ENCODE measurements around the gene SPAG5. TPM values are rescaled to one million over a fixed set of nuclear protein-coding genes. Genes with fewer than 3 reads are reported as not detected.
"Not testable (repeated sequence)": the region's sequence is repeated elsewhere in the genome, so short reads cannot be mapped to it uniquely, and the experiment has no call there.

Gene SPAG5
- total and polyA plus RNA-seq, 8 donors: 0.93 to 7.4 (median 2.1) TPM

GRCh38 chr17:28576758-28577465 lies 21.9 kb downstream of the SPAG5 start, which contains the start of gene ALDOC:
Gene ALDOC, minus strand, starts transcription at chr17:28576895. Its CDS starts 1,363 bp downstream, at chr17:28575532.
- no peaks in the 10 kb centered on the region for H3K9me3 ChIP-seq
- H3K27me3 ChIP-seq: no peaks in the 10 kb centered on the region
- H3K36me3 ChIP-seq: no peaks in the 10 kb centered on the region
- H3K4me1 ChIP-seq: peaks cover 0 to 8% (median 0%) of the 10 kb centered on the region in 3 donors
- WGBS, 2 donors: 6% methylated on average over 24 to 26 of the region's 26 CpGs
- FAIRE-seq: no peak
- H3K27ac ChIP-seq: no peak within 1 kb of the TSS
- peak within 1 kb of the TSS in 1 of 4 donors; percentile 25 for H3K4me3 ChIP-seq
- ATAC-seq: peak; percentile 97 to 99 (median 98)
- TF ChIP-seq CTCF (IDR thresholded peaks at IDR 0.05): no peak
- intact Hi-C loops (cut with DNase I): no loop called here
- DNase-seq: peak; percentile 94 to 99 (median 97)

GRCh38 chr17:28576016-28576415 lies 22.8 kb downstream of the SPAG5 start:
- 71 to 79% methylated on average over 3 of the region's 3 CpGs for whole genome bisulfite sequencing, 2 donors
- H3K4me1 ChIP-seq; FAIRE-seq; ATAC-seq; H3K9me3 ChIP-seq; intact Hi-C loops (cut with DNase I); H3K4me3 ChIP-seq; H3K27me3 ChIP-seq; H3K27ac ChIP-seq; H3K36me3 ChIP-seq; DNase-seq: not testable (repeated sequence)

- Histone ChIP-seq H3K4me1 (peaks cover 3 to 12% (median 4%) of the 10 kb centered on the region in 3 donors), H3K27ac (no peak overlapping the region), H3K9me3 (no peaks in the 10 kb centered on the region), H3K27me3 (no peaks in the 10 kb centered on the region), H3K4me3 (no peak overlapping the region), H3K36me3 (no peaks in the 10 kb centered on the region)
- intact Hi-C loops (cut with DNase I): no loop called here
- DNase-seq (no peak), ATAC-seq (no peak), FAIRE-seq (no peak)
- WGBS, 2 donors: 88 to 92% methylated on average over 14 of the region's 14 CpGs
- no peak for TF ChIP-seq CTCF (IDR thresholded peaks at IDR 0.05)
Measured at GRCh38 chr17:28575126-28575795, 23.6 kb downstream of the SPAG5 start.

GRCh38 chr17:28574526-28574925 lies 24.3 kb downstream of the SPAG5 start:
- ATAC-seq: no peak
- Histone ChIP-seq H3K9me3 (no peaks in the 10 kb centered on the region), H3K4me3 (no peak overlapping the region), H3K36me3 (no peaks in the 10 kb centered on the region), H3K27ac (no peak overlapping the region), H3K27me3 (no peaks in the 10 kb centered on the region), H3K4me1 (peaks cover 6 to 19% (median 9%) of the 10 kb centered on the region in 3 donors)
- 63 to 79% methylated on average over 7 of the region's 7 CpGs for WGBS, 2 donors
- intact Hi-C loops (cut with DNase I): no loop called here
- no peak for TF ChIP-seq CTCF (IDR thresholded peaks at IDR 0.05)
- no peak for DNase-seq
- FAIRE-seq: no peak

GRCh38 chr17:28573966-28574480 lies 24.8 kb downstream of the SPAG5 start:
- Histone ChIP-seq H3K36me3 (no peaks in the 10 kb centered on the region), H3K4me3 (no peak overlapping the region), H3K27ac (no peak overlapping the region), H3K4me1 (peaks cover 6 to 19% (median 9%) of the 10 kb centered on the region in 3 donors), H3K27me3 (no peaks in the 10 kb centered on the region), H3K9me3 (no peaks in the 10 kb centered on the region)
- DNase-seq (peak in 1 of 6 donors; percentile 46), ATAC-seq (no peak), FAIRE-seq (no peak)
- intact Hi-C loops (cut with DNase I): no loop called here
- TF ChIP-seq CTCF (IDR thresholded peaks at IDR 0.05): no peak
- 86 to 95% methylated on average over 6 of the region's 6 CpGs for WGBS, 2 donors
